Lung (tissue), 12 donors: Measurements from ENCODE around the gene FAM193A. TPM values are rescaled to one million over a fixed set of nuclear protein-coding genes. Genes with fewer than 3 reads are reported as not detected.

ENCODE experiments used
- ATAC-seq: fragments of 200-7000 bp; cut with Tn5 transposase; one replicate; pipeline ENCODE4 v1.9.1; 2020; ENCODE audit warnings: moderate number of reproducible peaks; ENCODE audit not compliant: insufficient read depth, low FRiP score
- DNase-seq, 3 donors: peaks; one replicate each; pipeline ENCODE4 v3.0.0-alpha.2; 2013 to 2017
- H3K27ac ChIP-seq, 2 donors: one replicate each; pipeline ENCODE4 v1.5.1; 2013; ENCODE audit warnings: mild to moderate bottlenecking in 2 of 2, moderate library complexity in 2 of 2, control low read depth in 1 of 2, inconsistent platforms in 1 of 2, low read depth in 1 of 2, low read length in 1 of 2
- H3K27me3 ChIP-seq, 3 donors: one replicate each; pipeline ENCODE4 v1.5.1; 2013; ENCODE audit warnings: low read length in 2 of 3; ENCODE audit not compliant: control insufficient read depth in 3 of 3, insufficient read depth in 3 of 3
- H3K36me3 ChIP-seq, 4 donors: one replicate each; pipeline ENCODE4 v1.5.1; 2013; ENCODE audit warnings: low read length in 4 of 4, mild to moderate bottlenecking in 1 of 4, moderate library complexity in 1 of 4; ENCODE audit not compliant: control insufficient read depth in 4 of 4, insufficient read depth in 4 of 4
- H3K4me1 ChIP-seq, 5 donors: one replicate each; pipeline ENCODE4 v1.5.1; 2013; ENCODE audit warnings: low read length in 5 of 5, mild to moderate bottlenecking in 2 of 5, moderate library complexity in 1 of 5; ENCODE audit not compliant: control insufficient read depth in 5 of 5, insufficient read depth in 5 of 5
- H3K4me3 ChIP-seq: one replicate; pipeline ENCODE4 v1.5.1; 2013; ENCODE audit warnings: mild to moderate bottlenecking, control low read depth, moderate library complexity
- H3K9ac ChIP-seq, 2 donors: one replicate each; pipeline ENCODE4 v1.5.1; 2013; ENCODE audit warnings: low read length in 2 of 2, control low read depth in 1 of 2; ENCODE audit not compliant: insufficient read depth in 1 of 2
- H3K9me3 ChIP-seq, 4 donors: one replicate each; pipeline ENCODE4 v1.5.1; 2013; ENCODE audit warnings: low read length in 3 of 4, mild to moderate bottlenecking in 1 of 4, moderate library complexity in 1 of 4; ENCODE audit not compliant: control insufficient read depth in 4 of 4, insufficient read depth in 3 of 4
- WGBS, 2 donors: extraction: QIAGEN DNeasy Blood & Tissue Kit; methylation state at CpG; one replicate each; pipeline ENCODE4 v1.1.7; 2013; 5-methylcytosine and 5-hydroxymethylcytosine counted together
- polyA plus RNA-seq, 2 donors: library from polyadenylated mRNA; stranded (reverse); fragments of 200-250 nt; gene quantifications; one replicate each; pipeline ENCODE4 v1.2.1, GENCODE V29; 2013
- total RNA-seq, 2 donors: library from RNA; depleted of rRNA in 1 of 2; stranded (reverse); fragments of >200 nt in 1 of 2; gene quantifications; one replicate each; pipeline ENCODE4 v1.2.1, GENCODE V29; 2014 to 2021
- TF ChIP-seq, protein P1 (sequence below): IDR thresholded peaks from 2 replicates; pipeline ENCODE4 v1.5.1; 2012; ENCODE audit warnings: mild to moderate bottlenecking; ENCODE audit errors: control extremely low read depth, extremely low read depth
- donor health status: control.
- donor health status: control.
- donor health status: Bipolar disorder and iron deficiency.
- donor health status: healthy.
- donor health status: DM: yes; HTN: yes; CAD: no.

Gene FAM193A
- total and polyA plus RNA-seq, 4 donors: 9.7 to 33.2 (median 17.5) TPM

DNA sequence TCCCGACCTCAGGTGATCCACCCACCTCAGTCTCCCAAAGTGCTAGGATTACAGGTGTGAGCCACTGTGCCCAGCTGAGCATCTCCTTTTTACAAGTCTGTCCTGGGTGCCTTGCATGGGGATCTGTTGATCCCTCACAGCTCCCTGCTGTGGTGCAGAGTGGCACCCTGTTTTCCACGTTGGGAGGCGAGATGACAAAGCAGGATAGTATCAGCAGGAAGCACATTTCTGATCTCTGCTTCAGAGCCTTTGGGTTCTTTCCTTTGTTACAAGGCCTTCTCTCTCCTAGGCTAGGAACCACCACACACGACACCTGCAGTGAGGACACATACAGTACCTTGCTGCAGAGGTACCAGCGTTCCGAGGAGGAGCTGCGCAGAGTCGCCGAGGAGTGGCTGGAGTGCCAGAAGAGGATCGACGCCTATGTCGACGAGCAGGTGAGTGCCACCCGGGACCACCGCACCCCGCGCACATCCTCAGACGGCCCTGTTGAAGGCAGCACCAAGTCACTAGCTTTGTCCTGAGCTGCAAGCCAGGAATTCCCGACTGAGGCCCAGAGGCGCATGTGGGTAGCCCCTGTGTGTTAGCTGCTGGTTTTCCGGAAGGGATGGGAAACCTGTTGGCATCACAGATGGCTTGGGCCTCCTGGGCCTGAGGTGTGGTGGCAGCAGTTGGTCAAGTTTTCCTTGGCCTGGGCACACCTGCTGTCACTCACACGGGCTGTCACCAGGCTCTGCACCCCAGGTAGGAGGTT lies 110.1 kb downstream of the FAM193A start:
- Histone ChIP-seq H3K27me3 (no peaks in the 10 kb centered on the region), H3K36me3 (peaks cover 4 to 53% (median 37%) of the 10 kb centered on the region in 4 donors), H3K4me3 (no peak overlapping the region), H3K9me3 (no peaks in the 10 kb centered on the region), H3K4me1 (no peaks in the 10 kb centered on the region), H3K9ac (no peak overlapping the region), H3K27ac (no peak overlapping the region)
- WGBS, 2 donors: 82 to 88% methylated on average over 22 of the region's 22 CpGs
- ATAC-seq: no peak
- TF ChIP-seq, protein P1, sequence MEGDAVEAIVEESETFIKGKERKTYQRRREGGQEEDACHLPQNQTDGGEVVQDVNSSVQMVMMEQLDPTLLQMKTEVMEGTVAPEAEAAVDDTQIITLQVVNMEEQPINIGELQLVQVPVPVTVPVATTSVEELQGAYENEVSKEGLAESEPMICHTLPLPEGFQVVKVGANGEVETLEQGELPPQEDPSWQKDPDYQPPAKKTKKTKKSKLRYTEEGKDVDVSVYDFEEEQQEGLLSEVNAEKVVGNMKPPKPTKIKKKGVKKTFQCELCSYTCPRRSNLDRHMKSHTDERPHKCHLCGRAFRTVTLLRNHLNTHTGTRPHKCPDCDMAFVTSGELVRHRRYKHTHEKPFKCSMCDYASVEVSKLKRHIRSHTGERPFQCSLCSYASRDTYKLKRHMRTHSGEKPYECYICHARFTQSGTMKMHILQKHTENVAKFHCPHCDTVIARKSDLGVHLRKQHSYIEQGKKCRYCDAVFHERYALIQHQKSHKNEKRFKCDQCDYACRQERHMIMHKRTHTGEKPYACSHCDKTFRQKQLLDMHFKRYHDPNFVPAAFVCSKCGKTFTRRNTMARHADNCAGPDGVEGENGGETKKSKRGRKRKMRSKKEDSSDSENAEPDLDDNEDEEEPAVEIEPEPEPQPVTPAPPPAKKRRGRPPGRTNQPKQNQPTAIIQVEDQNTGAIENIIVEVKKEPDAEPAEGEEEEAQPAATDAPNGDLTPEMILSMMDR: no peak
- no peak for DNase-seq

DNA sequence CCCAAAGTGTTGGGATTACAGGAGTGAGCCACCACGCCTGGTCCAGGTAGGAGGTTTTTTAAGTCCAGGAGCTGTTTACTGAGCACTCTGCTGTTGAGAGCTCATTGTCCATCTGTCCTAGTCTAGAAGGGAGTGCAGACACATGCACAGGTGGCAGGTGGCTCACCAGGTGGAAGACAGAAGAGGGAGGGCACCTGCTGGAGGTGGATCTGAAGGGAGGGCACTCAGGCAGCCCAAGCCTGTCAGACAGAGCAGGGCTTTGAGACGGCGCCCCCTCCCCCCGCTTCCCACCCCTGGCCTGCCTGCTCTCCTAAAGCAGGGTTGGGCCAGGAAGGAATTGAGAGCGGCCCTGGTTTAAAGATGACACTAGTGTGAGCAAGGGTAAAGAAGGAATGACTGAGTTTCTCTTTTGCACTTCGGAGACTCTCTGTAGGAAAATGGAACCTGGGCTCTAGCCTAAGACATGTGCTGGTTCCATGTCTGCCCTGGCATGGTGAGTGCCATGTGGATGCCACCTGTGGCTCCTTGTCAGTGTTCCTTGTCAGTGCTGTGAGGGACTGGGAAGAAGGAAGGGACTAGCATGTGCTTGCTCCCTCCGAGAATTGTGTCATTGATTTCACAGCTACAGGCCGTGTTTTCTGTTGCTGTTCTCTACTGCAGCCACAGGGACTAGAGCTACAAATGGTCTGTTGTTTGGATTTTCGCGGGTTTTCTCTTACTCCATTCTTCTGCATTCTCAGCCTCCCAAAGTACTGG lies 111.1 kb downstream of the FAM193A start:
- Histone ChIP-seq H3K27me3 (no peaks in the 10 kb centered on the region), H3K36me3 (peaks cover 4 to 54% (median 38%) of the 10 kb centered on the region in 4 donors), H3K9ac (no peak overlapping the region), H3K9me3 (no peaks in the 10 kb centered on the region), H3K4me1 (peaks cover 0 to 2% (median 0%) of the 10 kb centered on the region in 5 donors), H3K4me3 (no peak overlapping the region), H3K27ac (no peak overlapping the region)
- TF ChIP-seq, protein P1: no peak
- WGBS, 2 donors: 95 to 97% methylated on average over 10 of the region's 10 CpGs
- DNase-seq: no peak
- no peak for ATAC-seq

GRCh38 chr4:2648159-2648814 lies 111.8 kb downstream of the FAM193A start:
- DNase-seq (no peak), ATAC-seq (no peak)
- Histone ChIP-seq H3K27me3 (no peaks in the 10 kb centered on the region), H3K4me1 (peaks cover 0 to 2% (median 0%) of the 10 kb centered on the region in 5 donors), H3K36me3 (peaks cover 4 to 52% (median 34%) of the 10 kb centered on the region in 4 donors), H3K9ac (no peak overlapping the region), H3K9me3 (no peaks in the 10 kb centered on the region), H3K27ac (no peak overlapping the region), H3K4me3 (no peak overlapping the region)
- whole genome bisulfite sequencing, 2 donors: 95 to 96% methylated on average over 9 of the region's 9 CpGs
- TF ChIP-seq, protein P1: no peak
